AG10803 (cell line): ENCODE data around the gene NABP1.

Source experiments
- DNase-seq: peaks from one replicate; pipeline ENCODE4 v3.0.0; 2010; ENCODE audit warnings: low read depth
- H3K4me3 ChIP-seq: 2 replicates; pipeline ENCODE4 v1.5.1; 2011; ENCODE audit warnings: mild to moderate bottlenecking, low read length, control low read depth
- CTCF ChIP-seq: conservative IDR thresholded peaks from 2 replicates; pipeline ENCODE4 v1.5.1; 2011; ENCODE audit warnings: mild to moderate bottlenecking, low read length, control low read depth, inconsistent platforms

NABP1 gene

GRCh38 chr2:191719261-191719660 is 41.3 kb downstream of the NABP1 start:
- DNase-seq = no peak
- H3K4me3 ChIP-seq = no peak overlapping the region
- TF ChIP-seq CTCF = no peak

- no peak overlapping the region for H3K4me3 ChIP-seq
- TF ChIP-seq CTCF = no peak
- DNase-seq = no peak
Observed at GRCh38 chr2:191719938-191720337, 42.0 kb downstream of the NABP1 start.

GRCh38 chr2:191721331-191721730 is 43.4 kb downstream of the NABP1 start:
- H3K4me3 ChIP-seq = no peak overlapping the region
- no peak for DNase-seq
- TF ChIP-seq CTCF = no peak

GRCh38 chr2:191724015-191724414 is 46.1 kb downstream of the NABP1 start:
- no peak for DNase-seq
- no peak for TF ChIP-seq CTCF
- no peak overlapping the region for H3K4me3 ChIP-seq

GRCh38 chr2:191728750-191729624 is 51.1 kb downstream of the NABP1 start:
- peak; percentile 31 for DNase-seq
- TF ChIP-seq CTCF = no peak
- no peak overlapping the region for H3K4me3 ChIP-seq

GRCh38 chr2:191730263-191730662 is 52.3 kb downstream of the NABP1 start:
- H3K4me3 ChIP-seq = no peak overlapping the region
- no peak for TF ChIP-seq CTCF
- no peak for DNase-seq
